SU-DHL-6 (cell line): ENCODE measurements around the gene RIOX2.

Experiments used
- CTCF ChIP-seq: fragments of 200-600 bp; sonication (generic); IDR thresholded peaks from one replicate; pipeline ENCODE4 v1.5.1; 2017; ENCODE audit warnings: antibody characterized with exemption, mild to moderate bottlenecking, low read length, moderate library complexity; ENCODE audit not compliant: insufficient read depth, poor library complexity, severe bottlenecking
- EZH2phosphoT487 ChIP-seq: fragments of 200-600 bp; sonication (generic), shearing (Covaris generic); conservative IDR thresholded peaks from 2 replicates; pipeline ENCODE4 v1.6.1; 2018; ENCODE audit warnings: mild to moderate bottlenecking, antibody characterized with exemption, low read length, moderate library complexity, mixed read lengths

GRCh38 chr3:97899331-97899730 is 72.9 kb downstream of the RIOX2 start:
- TF ChIP-seq EZH2phosphoT487 (no peak), CTCF (no peak)
